Neuron (in vitro differentiated cells): Measurements from ENCODE around the gene GAL.

Experiments used
- H2AFZ ChIP-seq: one replicate; pipeline ENCODE4 v1.6.1; 2013; ENCODE audit warnings: low read depth, mild to moderate bottlenecking, inconsistent platforms, low read length, moderate library complexity
- H3K27me3 ChIP-seq: one replicate; pipeline ENCODE4 v1.6.1; 2013; ENCODE audit warnings: low read length; ENCODE audit not compliant: insufficient read depth
- H3K36me3 ChIP-seq: one replicate; pipeline ENCODE4 v1.6.1; 2013; ENCODE audit warnings: low read length; ENCODE audit not compliant: insufficient read depth
- H3K4me1 ChIP-seq: one replicate; pipeline ENCODE4 v1.6.1; 2013; ENCODE audit warnings: low read length; ENCODE audit not compliant: insufficient read depth
- H3K4me3 ChIP-seq: 2 replicates; pipeline ENCODE4 v1.5.1; 2013; ENCODE audit warnings: mild to moderate bottlenecking, low read length, moderate library complexity
- H3K9me3 ChIP-seq: one replicate; pipeline ENCODE4 v1.6.1; 2013; ENCODE audit warnings: low read length

The GAL gene

DNA sequence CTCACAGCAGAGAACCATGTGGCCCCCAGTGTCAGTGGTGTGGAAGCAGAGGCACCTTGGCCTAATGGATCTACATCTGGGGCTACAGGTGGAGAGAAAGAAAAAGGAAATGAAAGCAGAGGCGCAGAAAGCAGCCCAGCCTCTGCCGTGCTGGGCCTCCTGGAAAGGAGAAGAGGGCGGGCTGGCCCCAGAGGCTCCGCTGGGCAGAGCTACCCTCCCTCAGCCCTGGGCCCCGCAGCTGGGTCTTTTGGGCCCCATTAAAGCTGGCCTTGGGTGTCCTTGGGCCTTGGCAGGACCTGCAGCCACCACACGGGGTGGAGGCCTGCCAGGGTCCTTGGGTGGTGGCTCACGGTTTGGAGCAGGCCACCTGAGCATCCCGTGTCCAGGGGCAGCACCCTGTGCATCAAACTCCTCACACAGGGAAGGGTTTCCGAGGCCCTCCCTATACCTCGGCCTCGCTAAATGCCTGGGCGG, 31.6 kb upstream of the GAL start:
- Histone ChIP-seq H3K4me3 (no peak overlapping the region), H3K4me1 (no peaks in the 10 kb centered on the region), H3K9me3 (peaks cover 10% of the 10 kb centered on the region), H3K36me3 (no peaks in the 10 kb centered on the region), H3K27me3 (no peaks in the 10 kb centered on the region), H2AFZ (no peak overlapping the region)

DNA sequence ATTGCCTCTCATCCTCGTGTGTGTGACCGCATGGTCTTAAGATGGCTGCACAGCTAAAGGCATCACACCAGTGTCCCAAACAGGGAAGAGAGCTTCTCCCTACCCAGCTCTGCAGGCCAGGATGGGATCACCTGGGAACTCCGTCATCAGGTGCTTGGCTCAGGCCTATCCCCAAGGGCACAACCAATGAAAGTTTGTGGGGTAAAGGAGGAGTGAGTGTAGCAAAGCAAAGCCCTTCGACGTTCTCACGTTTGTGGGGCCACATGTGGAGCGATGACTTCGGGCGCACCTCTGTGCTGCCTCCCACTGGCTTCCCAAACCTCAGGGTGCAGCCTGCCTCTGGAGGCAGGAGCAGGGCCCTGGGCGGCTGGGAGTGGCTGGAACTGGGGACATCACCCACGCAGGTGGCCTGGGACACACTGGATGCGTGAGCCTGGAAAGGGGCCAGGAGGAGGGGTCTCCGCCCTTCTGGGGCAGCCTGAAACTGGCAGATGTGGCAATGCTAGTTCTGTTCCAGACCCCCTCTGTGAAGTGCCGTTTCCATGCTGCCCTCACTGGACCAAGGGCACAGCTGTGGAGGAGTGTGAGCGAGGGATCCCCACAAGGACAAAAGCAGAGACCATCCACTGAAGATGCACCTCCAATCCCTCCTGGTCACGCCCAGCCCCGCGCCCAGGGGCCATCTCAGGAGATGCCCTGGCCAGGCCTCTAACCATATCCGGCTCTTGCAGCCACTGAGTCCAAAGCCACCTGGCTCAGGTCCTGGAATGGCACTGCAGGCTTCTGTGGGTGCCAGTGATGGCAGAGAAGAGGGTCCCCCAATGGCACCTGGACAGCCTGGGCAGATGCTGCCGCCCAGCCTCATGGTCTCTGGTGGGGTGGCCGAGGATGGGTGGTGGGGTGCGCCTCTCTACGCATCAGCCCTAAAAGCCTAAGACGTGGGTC, 30.6 kb upstream of the GAL start:
- Histone ChIP-seq H3K27me3 (peaks cover 2% of the 10 kb centered on the region), H3K4me3 (no peak overlapping the region), H3K9me3 (peaks cover 11% of the 10 kb centered on the region)

DNA sequence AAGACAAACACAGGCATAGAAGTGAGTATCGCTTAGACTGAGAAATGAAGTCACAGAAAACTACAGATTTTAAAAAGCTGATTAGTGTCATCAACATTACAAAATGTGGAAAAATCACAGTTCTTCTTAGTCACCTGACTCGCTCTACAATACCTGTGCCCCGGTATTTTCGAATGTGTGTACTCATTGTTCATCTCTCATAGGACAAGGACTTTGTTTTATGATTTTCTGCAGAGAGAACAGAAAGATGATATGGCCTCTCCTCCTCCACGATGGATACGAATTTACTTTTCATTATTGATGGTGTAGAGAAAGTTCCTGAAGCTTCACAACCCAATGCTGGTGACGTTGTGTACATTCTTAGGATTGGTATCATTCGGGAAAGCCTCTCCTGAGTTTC, 29.4 kb upstream of the GAL start:
- Histone ChIP-seq H3K36me3 (no peaks in the 10 kb centered on the region), H3K4me1 (no peaks in the 10 kb centered on the region), H3K9me3 (peaks cover 11% of the 10 kb centered on the region), H2AFZ (no peak overlapping the region), H3K4me3 (no peak overlapping the region), H3K27me3 (peaks cover 8% of the 10 kb centered on the region)

More for the DNA sequence above, 30.6 kb upstream of the GAL start:
- no peaks in the 10 kb centered on the region for H3K4me1 ChIP-seq
- H2AFZ ChIP-seq, result no peak overlapping the region
- H3K36me3 ChIP-seq, result no peaks in the 10 kb centered on the region

DNA sequence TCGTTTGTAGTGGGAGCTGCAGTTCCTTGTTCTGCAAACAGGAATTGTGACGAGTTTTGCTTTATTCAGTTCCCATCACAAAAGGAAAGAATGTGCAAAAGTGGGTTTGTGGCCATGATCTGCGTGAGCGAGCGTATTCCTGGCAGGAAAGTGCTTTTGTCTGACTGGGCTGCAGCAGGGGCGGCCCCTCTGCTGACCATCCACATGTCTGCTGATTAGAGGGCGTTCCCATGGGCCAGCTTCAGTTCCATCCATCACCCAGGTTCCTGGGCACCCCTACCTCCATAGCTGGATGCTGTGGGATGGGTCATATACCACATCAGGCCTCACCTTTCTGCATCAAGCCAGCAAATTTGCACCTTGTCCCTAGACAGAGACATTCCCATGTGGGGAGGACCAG, 28.9 kb upstream of the GAL start:
- H3K27me3 ChIP-seq, result peaks cover 12% of the 10 kb centered on the region
- H2AFZ ChIP-seq, result no peak overlapping the region
- no peaks in the 10 kb centered on the region for H3K36me3 ChIP-seq
- no peaks in the 10 kb centered on the region for H3K4me1 ChIP-seq
- H3K9me3 ChIP-seq, result peaks cover 11% of the 10 kb centered on the region
- H3K4me3 ChIP-seq, result no peak overlapping the region

DNA sequence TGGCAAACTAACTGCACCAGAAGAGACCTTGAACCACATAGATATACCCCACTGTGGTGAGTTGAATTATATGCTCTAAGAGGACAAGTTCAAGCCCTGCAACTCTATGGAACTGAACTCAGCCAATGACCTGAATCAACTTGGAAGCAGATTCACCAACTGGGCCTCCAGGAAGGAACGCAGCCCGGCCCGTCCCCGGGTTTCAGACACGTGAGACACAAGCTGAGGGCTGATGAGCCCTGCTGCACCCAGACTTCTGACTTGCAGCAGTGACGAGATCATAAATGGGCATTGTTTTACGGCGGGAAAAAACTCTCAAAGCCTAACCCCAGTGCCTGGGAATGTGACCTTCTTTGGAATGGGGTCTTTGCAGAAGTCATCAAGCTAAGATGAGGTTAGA, 28.5 kb upstream of the GAL start:
- no peak overlapping the region for H3K4me3 ChIP-seq
- no peaks in the 10 kb centered on the region for H3K36me3 ChIP-seq
- H3K27me3 ChIP-seq, result peaks cover 13% of the 10 kb centered on the region

DNA sequence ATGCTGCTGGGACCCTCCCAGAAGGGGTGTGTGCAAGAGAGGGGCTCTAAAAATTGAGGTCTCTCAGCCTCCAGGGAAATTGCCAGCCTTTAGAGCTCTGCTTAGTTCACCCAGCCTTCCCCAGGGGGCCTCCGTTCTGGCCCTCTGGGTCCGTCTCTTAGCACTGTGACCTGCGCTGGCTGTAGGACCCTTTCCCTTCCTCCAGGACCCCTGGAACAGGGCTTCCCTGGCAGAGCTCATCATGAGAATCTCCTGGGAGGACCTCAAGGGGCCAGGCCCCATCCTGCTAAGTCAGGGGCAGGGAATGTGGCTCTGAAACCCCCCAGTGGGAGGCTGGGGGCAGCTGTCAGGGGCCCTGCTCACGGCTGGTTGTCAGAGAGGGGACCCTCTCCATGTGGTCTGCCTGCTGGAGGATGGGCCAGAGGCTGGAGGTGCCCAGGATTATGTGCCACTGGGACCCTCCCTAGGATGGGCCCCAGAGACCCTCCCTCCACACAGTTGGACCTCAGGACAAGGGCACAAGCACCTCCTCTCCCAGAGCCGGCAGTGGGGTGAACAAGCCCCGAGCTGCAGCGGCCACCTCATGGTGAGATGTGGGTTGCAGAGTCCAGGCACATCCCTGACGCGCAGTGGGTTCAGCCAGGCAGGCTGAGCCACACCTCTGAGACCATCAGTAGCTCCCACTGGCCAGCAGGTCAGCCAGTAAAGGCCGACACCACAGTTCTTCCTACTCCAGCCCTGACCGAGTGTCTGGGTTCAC, 27.1 kb upstream of the GAL start:
- Histone ChIP-seq H3K27me3 (peaks cover 13% of the 10 kb centered on the region), H2AFZ (no peak overlapping the region), H3K4me1 (no peaks in the 10 kb centered on the region)

More for the DNA sequence above, 28.5 kb upstream of the GAL start:
- Histone ChIP-seq H3K4me1 (no peaks in the 10 kb centered on the region), H2AFZ (no peak overlapping the region), H3K9me3 (peaks cover 11% of the 10 kb centered on the region)

DNA sequence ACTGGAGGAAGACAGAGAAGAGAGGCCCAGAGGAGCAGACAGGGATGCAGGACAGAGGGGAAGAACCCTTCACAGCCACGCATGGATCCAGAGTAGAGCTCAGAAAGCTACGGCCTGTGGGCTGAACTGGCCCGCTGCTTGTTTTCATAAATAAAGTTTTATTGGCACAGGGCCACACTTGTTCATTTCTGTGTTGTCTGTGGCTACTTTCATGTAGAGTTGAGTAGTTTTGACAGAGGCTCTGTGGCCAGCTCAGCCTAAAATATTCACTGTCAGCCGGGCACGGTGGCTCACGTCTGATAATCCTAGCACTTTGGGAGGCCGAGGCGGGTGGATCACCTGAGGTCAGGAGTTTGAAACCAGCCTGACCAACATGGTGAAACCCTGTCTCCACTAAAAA, 26.2 kb upstream of the GAL start:
- H3K4me1 ChIP-seq, result no peaks in the 10 kb centered on the region
- H3K9me3 ChIP-seq, result peaks cover 11% of the 10 kb centered on the region
- H3K4me3 ChIP-seq, result no peak overlapping the region
- H2AFZ ChIP-seq, result no peak overlapping the region
- no peaks in the 10 kb centered on the region for H3K36me3 ChIP-seq
- peaks cover 13% of the 10 kb centered on the region for H3K27me3 ChIP-seq

More for the DNA sequence above, 27.1 kb upstream of the GAL start:
- no peak overlapping the region for H3K4me3 ChIP-seq
- peaks cover 11% of the 10 kb centered on the region for H3K9me3 ChIP-seq
- H3K36me3 ChIP-seq, result no peaks in the 10 kb centered on the region

DNA sequence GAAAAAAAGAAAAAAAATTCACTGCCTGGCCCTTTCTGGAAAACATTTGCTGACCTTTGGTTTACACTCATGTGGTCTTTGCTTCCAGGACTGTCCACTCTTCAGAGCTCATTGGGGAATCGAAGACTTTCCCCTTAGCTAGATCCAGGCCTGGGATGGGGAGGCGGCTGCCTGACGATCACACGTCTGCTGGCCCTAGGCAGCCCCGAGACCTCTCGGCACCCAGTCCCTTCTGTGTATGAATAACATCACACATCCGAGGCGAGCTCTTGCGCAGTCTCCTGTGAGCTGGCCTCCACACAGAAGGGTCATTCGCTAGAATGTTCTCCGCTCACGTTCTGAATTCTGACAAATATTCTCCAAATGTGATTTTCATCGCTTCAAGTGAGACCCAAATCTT, 25.7 kb upstream of the GAL start:
- Histone ChIP-seq H3K4me1 (no peaks in the 10 kb centered on the region), H3K36me3 (no peaks in the 10 kb centered on the region), H2AFZ (no peak overlapping the region), H3K4me3 (no peak overlapping the region), H3K9me3 (peaks cover 11% of the 10 kb centered on the region), H3K27me3 (peaks cover 13% of the 10 kb centered on the region)

DNA sequence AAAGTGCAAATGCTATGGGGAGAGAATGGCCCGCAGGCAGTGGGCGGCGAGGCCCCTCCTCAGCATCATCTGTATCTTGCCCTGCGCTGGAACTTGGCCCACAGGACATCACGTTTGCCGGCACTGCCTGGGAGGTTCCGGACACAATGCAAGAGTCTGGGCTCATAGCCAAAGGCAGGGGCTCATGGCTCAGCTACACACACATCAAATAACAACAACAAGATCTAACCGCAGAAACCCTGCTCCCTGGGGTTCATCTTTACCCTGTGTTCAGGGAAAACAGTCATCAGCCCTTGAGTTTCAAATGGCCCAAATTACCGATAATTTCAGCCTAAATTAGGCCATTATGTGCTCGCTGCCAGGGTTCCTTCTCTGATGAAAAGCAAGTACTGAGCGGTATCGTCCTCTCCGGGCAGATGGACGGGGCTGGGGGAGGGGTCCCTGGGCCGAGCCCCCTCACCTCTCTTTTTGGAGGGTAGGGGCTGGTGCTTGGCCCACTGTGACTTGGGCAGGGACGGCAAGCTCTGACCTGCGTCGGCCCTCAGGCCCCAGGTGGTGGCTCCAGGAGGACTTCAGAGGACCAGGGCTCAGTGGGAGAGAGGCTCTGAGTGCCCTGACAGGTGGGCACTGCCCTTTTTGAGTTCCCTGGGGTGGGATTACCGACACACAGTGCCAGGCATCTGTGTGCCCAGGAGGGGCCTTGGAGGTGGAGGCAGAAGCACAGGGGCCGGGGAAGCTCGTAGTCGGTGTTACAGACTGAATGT, 25.0 kb upstream of the GAL start:
- Histone ChIP-seq H3K9me3 (peaks cover 6% of the 10 kb centered on the region), H3K4me3 (no peak overlapping the region), H3K36me3 (no peaks in the 10 kb centered on the region), H3K4me1 (no peaks in the 10 kb centered on the region), H3K27me3 (peaks cover 13% of the 10 kb centered on the region), H2AFZ (no peak overlapping the region)

DNA sequence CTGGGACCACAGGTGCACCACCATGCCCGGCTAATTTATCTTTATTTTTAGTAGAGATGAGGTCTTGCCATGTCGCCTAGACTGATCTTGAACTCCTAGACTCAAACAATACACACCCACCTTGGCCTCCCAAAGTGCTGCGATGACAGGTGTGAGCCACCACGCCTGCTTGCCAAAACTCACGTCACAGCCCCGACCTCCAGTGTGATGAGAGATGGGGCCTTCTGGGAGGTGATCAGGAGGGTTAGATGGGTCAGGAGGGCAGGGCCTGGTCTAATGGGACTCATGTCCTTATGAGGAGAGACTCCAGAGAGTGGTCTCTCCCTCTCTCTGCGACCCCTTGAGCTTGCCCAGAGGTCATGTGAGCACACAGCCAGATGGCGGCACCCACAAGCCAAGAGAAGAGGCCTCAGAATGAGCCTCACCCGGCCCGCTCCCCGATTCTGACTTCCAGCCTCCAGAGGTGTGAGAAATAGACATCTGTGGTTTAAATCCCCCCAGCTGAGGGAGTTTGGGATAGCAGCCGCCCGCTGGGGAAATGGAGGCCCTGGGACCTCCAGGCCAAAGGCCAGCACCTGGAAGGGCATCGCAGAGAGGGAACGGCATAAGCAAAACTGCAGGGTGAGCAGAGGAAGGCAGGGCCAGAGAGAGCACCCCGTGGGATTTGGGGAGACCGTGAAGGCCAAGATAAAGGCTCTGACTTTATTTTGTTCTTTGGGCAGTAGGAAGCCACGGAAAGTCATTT, 24.1 kb upstream of the GAL start:
- Histone ChIP-seq H3K36me3 (no peaks in the 10 kb centered on the region), H3K4me3 (no peak overlapping the region), H2AFZ (no peak overlapping the region), H3K27me3 (peaks cover 13% of the 10 kb centered on the region), H3K4me1 (no peaks in the 10 kb centered on the region), H3K9me3 (peaks cover 4% of the 10 kb centered on the region)

DNA sequence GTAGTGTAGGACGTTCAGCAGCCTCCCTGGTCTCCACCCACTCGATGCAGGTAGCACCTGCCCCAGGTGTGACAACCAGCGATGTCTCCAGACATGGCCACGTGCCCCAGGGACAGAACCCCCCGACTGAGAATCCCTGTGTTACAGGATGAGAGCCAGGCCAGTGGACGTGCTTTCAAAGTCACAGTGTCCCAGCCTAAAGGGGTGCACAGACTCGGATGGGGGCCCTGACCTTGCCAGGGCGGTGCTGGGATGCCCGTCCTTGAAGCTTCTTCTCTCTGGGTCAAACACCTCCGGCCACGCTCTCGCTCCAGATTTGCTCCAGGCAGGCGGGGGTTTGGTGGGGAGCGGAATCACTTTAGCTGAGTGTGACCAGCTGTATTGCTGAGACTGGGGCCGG, 23.3 kb upstream of the GAL start:
- no peak overlapping the region for H3K4me3 ChIP-seq
- peaks cover 13% of the 10 kb centered on the region for H3K27me3 ChIP-seq
- H3K9me3 ChIP-seq, result peaks cover 2% of the 10 kb centered on the region
- H2AFZ ChIP-seq, result no peak overlapping the region
- H3K36me3 ChIP-seq, result no peaks in the 10 kb centered on the region
- H3K4me1 ChIP-seq, result no peaks in the 10 kb centered on the region
